ENCODE data around the gene NCOA1. TPM values are rescaled to one million over a fixed set of nuclear protein-coding genes. Genes with fewer than 3 reads are reported as not detected.
"Not testable (repeated sequence)": the region's sequence is repeated elsewhere in the genome, so short reads cannot be mapped to it uniquely, and the experiment has no call there.

Gene NCOA1
- total RNA-seq, 3 donors from 2014 or later, result 34.8 to 55.6 (median 43.6) TPM

GRCh38 chr2:24792874-24793760 is 302.1 kb downstream of the NCOA1 start, which contains the start of the genes CENPO and PTRHD1:
CENPO (plus strand) TSS chr2:24793425; CDS start chr2:24793920, 495 bp downstream.
PTRHD1 (minus strand) TSS chr2:24793391; CDS start chr2:24793377, 14 bp downstream.
- peaks cover 7% of the 10 kb centered on the region for H3K4me1 ChIP-seq (ENCODE audit: low read depth)
- intact Hi-C loops (cut with DNase I, micrococcal nuclease), result no loop called here
- DNase-seq (peak; percentile 96 to 98 (median 98)), ATAC-seq (peak; percentile 98)
- H3K9me3 ChIP-seq, result no peaks in the 10 kb centered on the region
- H3K4me3 ChIP-seq, result peak within 1 kb of the TSS; percentile 48
- peak; percentile 60 for TF ChIP-seq CTCF (IDR thresholded peaks at IDR 0.05)
- no peaks in the 10 kb centered on the region for H3K36me3 ChIP-seq (ENCODE audit: low read depth)

- TF ChIP-seq CTCF (IDR thresholded peaks at IDR 0.05), result no peak
- intact Hi-C loops (cut with DNase I, micrococcal nuclease), result no loop called here
- DNase-seq (peak in 1 of 3 donors; percentile 16), ATAC-seq (no peak)
- Histone ChIP-seq H3K4me3 (peak overlapping the region; percentile 48), H3K9me3 (no peaks in the 10 kb centered on the region), H3K4me1 (ENCODE audit: low read depth) (peaks cover 7% of the 10 kb centered on the region), H3K36me3 (ENCODE audit: low read depth) (no peaks in the 10 kb centered on the region)
Observed at GRCh38 chr2:24793761-24794435, 302.8 kb downstream of the NCOA1 start.

- Histone ChIP-seq H3K36me3 (ENCODE audit: low read depth) (no peaks in the 10 kb centered on the region), H3K9me3 (no peaks in the 10 kb centered on the region), H3K4me3 (no peak overlapping the region), H3K4me1 (ENCODE audit: low read depth) (peaks cover 4% of the 10 kb centered on the region)
- DNase-seq (no peak), ATAC-seq (no peak)
- intact Hi-C loops (cut with DNase I, micrococcal nuclease), result no loop called here
- no peak for TF ChIP-seq CTCF (IDR thresholded peaks at IDR 0.05)
Observed at GRCh38 chr2:24797644-24798043, 306.6 kb downstream of the NCOA1 start.

- intact Hi-C loops (cut with DNase I, micrococcal nuclease), result not testable (repeated sequence)
Observed at GRCh38 chr2:24800487-24800886, 309.4 kb downstream of the NCOA1 start.

GRCh38 chr2:24805811-24806660 is 315.0 kb downstream of the NCOA1 start:
- ATAC-seq; H3K36me3 ChIP-seq (ENCODE audit: low read depth); intact Hi-C loops (cut with DNase I, micrococcal nuclease); H3K9me3 ChIP-seq; H3K4me1 ChIP-seq (ENCODE audit: low read depth); H3K4me3 ChIP-seq: not testable (repeated sequence)
- peak; percentile 67 to 80 (median 67) for DNase-seq

More at GRCh38 chr2:24800487-24800886, 309.4 kb downstream of the NCOA1 start:
- not testable (repeated sequence) for H3K36me3 ChIP-seq (ENCODE audit: low read depth); DNase-seq; H3K4me1 ChIP-seq (ENCODE audit: low read depth); H3K9me3 ChIP-seq; ATAC-seq; H3K4me3 ChIP-seq

- no peak for DNase-seq
- no peaks in the 10 kb centered on the region for H3K9me3 ChIP-seq
- no peaks in the 10 kb centered on the region for H3K4me1 ChIP-seq (ENCODE audit: low read depth)
- intact Hi-C loops (cut with DNase I, micrococcal nuclease), result no loop called here
- no peaks in the 10 kb centered on the region for H3K36me3 ChIP-seq (ENCODE audit: low read depth)
- no peak for TF ChIP-seq CTCF (IDR thresholded peaks at IDR 0.05)
- no peak overlapping the region for H3K4me3 ChIP-seq
- ATAC-seq, result no peak
Observed at GRCh38 chr2:24806661-24807036, 315.6 kb downstream of the NCOA1 start.
